Mucosa of descending colon (tissue), 3 donors: ENCODE data around the gene SPON1. TPM values are rescaled to one million over a fixed set of nuclear protein-coding genes. Genes with fewer than 3 reads are reported as not detected.

ENCODE experiments used
- ATAC-seq: fragments of 200-7000 bp; cut with Tn5 transposase; one replicate; pipeline ENCODE4 v1.9.1; 2020; ENCODE audit warnings: mild to moderate bottlenecking, moderate library complexity
- DNase-seq, 3 donors: peaks; one replicate each; pipeline ENCODE4 v3.0.0-alpha.2; 2020
- H3K36me3 ChIP-seq: fragments of 200-600 bp; one replicate; pipeline ENCODE4 v1.8.0; 2021; ENCODE audit warnings: low read depth, mild to moderate bottlenecking
- H3K4me1 ChIP-seq: fragments of 200-600 bp; one replicate; pipeline ENCODE4 v1.8.0; 2021; ENCODE audit warnings: low read depth, mild to moderate bottlenecking
- H3K4me3 ChIP-seq: fragments of 200-600 bp; one replicate; pipeline ENCODE4 v1.8.0; 2021; ENCODE audit warnings: mild to moderate bottlenecking
- H3K9me3 ChIP-seq: fragments of 200-600 bp; one replicate; pipeline ENCODE4 v1.8.0; 2021; ENCODE audit warnings: mild to moderate bottlenecking
- intact Hi-C, 2 donors: fragments of 100-400 bp; cut with DNase I in 1 of 2; cut with micrococcal nuclease in 1 of 2; formaldehyde crosslinking; loops; one replicate each; pipeline versions ENCODE4 v1.11.0 to v1.11.1; 2022; cut with DNase I, micrococcal nuclease
- total RNA-seq, 3 donors: library from RNA; stranded (reverse); fragmentation: NEBNext Ultra II Directional in 2 of 3; extraction: Animal tissue kit (Norgen Biotek cat#: 25700) in 2 of 3; gene quantifications; one replicate each; pipeline versions ENCODE4 v1.2.1 to v1.2.4, GENCODE V29; 2021 to 2023
- TF ChIP-seq, protein P1 (sequence below): fragments of 200-600 bp; IDR thresholded peaks from one replicate; pipeline ENCODE4 v1.8.0; 2022; ENCODE audit warnings: antibody characterized with exemption, mild to moderate bottlenecking
- donor health status: DM: no; HTN: no; CAD: no; lungs with moderate emphysema.
- donor health status: DM: no; HTN: no; CAD: no.
- donor health status: DM: no; HTN: yes; CAD: no.

SPON1 gene
- total RNA-seq, 3 donors from 2014 or later = 43.6 to 85.5 (median 64.2) TPM

- no peak for ATAC-seq
Measured at GRCh38 chr11:14119357-14119756, 156.8 kb downstream of the SPON1 start.

DNA sequence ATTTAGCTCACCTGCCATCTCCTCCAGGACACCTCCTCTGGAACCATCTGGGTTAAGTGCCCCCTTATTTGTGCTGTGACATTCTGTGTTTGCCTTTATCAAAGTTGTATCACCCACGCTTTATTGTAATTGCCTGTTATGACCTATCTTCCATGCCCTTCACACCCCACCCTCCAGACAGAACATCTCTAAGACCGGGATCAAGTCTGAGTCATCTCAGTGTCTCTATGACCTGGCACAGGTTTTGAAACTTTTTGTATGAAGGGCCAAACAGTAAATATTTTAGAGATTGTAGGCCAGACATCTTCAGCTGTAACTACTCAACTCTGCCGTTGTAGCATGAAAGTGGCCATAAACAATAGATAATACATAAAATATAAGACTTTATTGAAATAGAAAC is 161.8 kb downstream of the SPON1 start:
- no peak for DNase-seq
- Histone ChIP-seq H3K36me3 (no peaks in the 10 kb centered on the region), H3K4me1 (no peaks in the 10 kb centered on the region), H3K4me3 (no peak overlapping the region), H3K9me3 (no peaks in the 10 kb centered on the region)
- peak; percentile 30 for ATAC-seq
- TF ChIP-seq, protein P1, sequence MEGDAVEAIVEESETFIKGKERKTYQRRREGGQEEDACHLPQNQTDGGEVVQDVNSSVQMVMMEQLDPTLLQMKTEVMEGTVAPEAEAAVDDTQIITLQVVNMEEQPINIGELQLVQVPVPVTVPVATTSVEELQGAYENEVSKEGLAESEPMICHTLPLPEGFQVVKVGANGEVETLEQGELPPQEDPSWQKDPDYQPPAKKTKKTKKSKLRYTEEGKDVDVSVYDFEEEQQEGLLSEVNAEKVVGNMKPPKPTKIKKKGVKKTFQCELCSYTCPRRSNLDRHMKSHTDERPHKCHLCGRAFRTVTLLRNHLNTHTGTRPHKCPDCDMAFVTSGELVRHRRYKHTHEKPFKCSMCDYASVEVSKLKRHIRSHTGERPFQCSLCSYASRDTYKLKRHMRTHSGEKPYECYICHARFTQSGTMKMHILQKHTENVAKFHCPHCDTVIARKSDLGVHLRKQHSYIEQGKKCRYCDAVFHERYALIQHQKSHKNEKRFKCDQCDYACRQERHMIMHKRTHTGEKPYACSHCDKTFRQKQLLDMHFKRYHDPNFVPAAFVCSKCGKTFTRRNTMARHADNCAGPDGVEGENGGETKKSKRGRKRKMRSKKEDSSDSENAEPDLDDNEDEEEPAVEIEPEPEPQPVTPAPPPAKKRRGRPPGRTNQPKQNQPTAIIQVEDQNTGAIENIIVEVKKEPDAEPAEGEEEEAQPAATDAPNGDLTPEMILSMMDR = no peak
- intact Hi-C loops = no loop called here

More at GRCh38 chr11:14119357-14119756, 156.8 kb downstream of the SPON1 start:
- DNase-seq = no peak
- TF ChIP-seq, protein P1 = no peak
- Histone ChIP-seq H3K36me3 (no peaks in the 10 kb centered on the region), H3K9me3 (no peaks in the 10 kb centered on the region), H3K4me1 (no peaks in the 10 kb centered on the region), H3K4me3 (no peak overlapping the region)
- intact Hi-C loops = no loop called here

- H3K9me3 ChIP-seq = no peaks in the 10 kb centered on the region
- no peak overlapping the region for H3K4me3 ChIP-seq
- ATAC-seq (no peak), DNase-seq (no peak)
- TF ChIP-seq, protein P1 = no peak
- H3K36me3 ChIP-seq = no peaks in the 10 kb centered on the region
- no peaks in the 10 kb centered on the region for H3K4me1 ChIP-seq
- intact Hi-C loops = no loop called here
Measured at GRCh38 chr11:14124886-14125285, 162.4 kb downstream of the SPON1 start.

DNA sequence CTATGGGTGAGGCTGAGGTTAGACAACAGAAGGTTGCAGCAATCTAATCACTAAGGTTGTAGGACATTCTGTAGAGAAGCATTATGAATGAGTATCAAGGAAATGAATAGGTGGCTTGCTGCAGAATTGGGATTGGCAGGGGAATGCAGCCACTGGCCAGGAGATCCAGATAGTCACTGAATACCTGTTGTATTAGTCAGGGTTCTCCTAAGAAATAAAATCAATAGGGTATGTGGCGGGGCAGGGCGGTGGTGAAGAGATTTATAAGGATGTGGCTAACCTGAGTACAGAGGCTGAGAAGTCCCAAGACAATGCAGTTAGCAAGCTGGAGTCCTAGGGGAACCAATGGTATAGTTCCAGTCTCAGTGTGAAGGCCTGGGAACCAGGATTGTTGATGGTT is 163.0 kb downstream of the SPON1 start:
- DNase-seq (no peak), ATAC-seq (no peak)
- H3K36me3 ChIP-seq = no peaks in the 10 kb centered on the region
- H3K4me3 ChIP-seq = no peak overlapping the region
- TF ChIP-seq, protein P1 = no peak
- intact Hi-C loops = no loop called here
- H3K9me3 ChIP-seq = no peaks in the 10 kb centered on the region
- no peaks in the 10 kb centered on the region for H3K4me1 ChIP-seq

- Histone ChIP-seq H3K4me3 (no peak overlapping the region), H3K36me3 (no peaks in the 10 kb centered on the region), H3K9me3 (no peaks in the 10 kb centered on the region), H3K4me1 (peaks cover 12% of the 10 kb centered on the region)
- TF ChIP-seq, protein P1 = no peak
- no peak for ATAC-seq
- no peak for DNase-seq
- intact Hi-C loops = no loop called here
Measured at GRCh38 chr11:14127679-14128078, 165.2 kb downstream of the SPON1 start.

DNA sequence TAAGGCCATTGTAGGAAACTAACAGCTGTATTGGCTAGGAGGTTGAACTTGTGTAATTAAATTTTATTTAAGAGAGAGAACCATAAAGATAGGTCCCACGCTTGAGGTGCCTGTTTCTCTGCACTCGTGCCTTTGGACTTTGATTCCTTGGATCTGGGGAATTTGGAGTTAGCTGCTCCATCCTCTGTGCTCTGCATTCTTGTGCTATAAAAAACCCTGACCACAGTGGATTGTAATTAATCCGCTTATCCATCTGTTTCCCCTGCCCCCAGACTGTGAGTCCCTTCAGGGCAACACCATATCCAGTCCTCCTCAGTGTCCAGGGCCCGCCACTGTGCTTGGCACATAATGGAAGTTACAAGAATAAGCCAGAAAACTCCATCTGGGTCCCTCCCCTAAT is 169.8 kb downstream of the SPON1 start:
- no peaks in the 10 kb centered on the region for H3K9me3 ChIP-seq
- ATAC-seq = peak; percentile 81
- DNase-seq = peak in 1 of 3 donors; percentile 46
- intact Hi-C loops = no loop called here
- TF ChIP-seq, protein P1 = no peak
- peaks cover 20% of the 10 kb centered on the region for H3K4me1 ChIP-seq
- no peaks in the 10 kb centered on the region for H3K36me3 ChIP-seq
- H3K4me3 ChIP-seq = no peak overlapping the region
